Testis (tissue), 3 donors: ENCODE measurements around the gene KRTAP9-9. TPM values are rescaled to one million over a fixed set of nuclear protein-coding genes. Genes with fewer than 3 reads are reported as not detected.
"Not testable (repeated sequence)": the region's sequence is repeated elsewhere in the genome, so short reads cannot be mapped to it uniquely, and the experiment has no call there.

Experiments
- DNase-seq: peaks from one replicate; pipeline ENCODE4 v3.0.0-alpha.2; 2019
- H3K27ac ChIP-seq, 2 donors: fragments of 200-600 bp; sonication (generic); one replicate each; pipeline ENCODE4 v1.5.1; 2019
- H3K27me3 ChIP-seq: fragments of 200-600 bp; sonication (generic); one replicate; pipeline ENCODE4 v1.5.1; 2019
- H3K36me3 ChIP-seq: fragments of 200-600 bp; sonication (generic); one replicate; pipeline ENCODE4 v1.5.1; 2017; ENCODE audit warnings: low read depth; ENCODE audit errors: missing control alignments
- H3K4me1 ChIP-seq: fragments of 200-600 bp; sonication (generic); one replicate; pipeline ENCODE4 v1.5.1; 2019
- H3K4me3 ChIP-seq, 2 donors: fragments of 200-600 bp; sonication (generic); one replicate each; pipeline ENCODE4 v1.5.1; 2017 to 2019
- H3K9me3 ChIP-seq: fragments of 200-600 bp; sonication (generic); one replicate; pipeline ENCODE4 v1.5.1; 2017
- POLR2A ChIP-seq: fragments of 450-650 bp; IDR thresholded peaks from one replicate; pipeline ENCODE4 v1.6.1; 2017; ENCODE audit warnings: antibody characterized with exemption, mild to moderate bottlenecking, moderate library complexity
- WGBS, 2 donors: methylation state at CpG; one replicate each; pipeline ENCODE4 v1.1.5; 2018; 5-methylcytosine and 5-hydroxymethylcytosine counted together
- intact Hi-C: fragments of 100-400 bp; cut with DNase I; formaldehyde crosslinking; loops from one replicate; pipeline ENCODE4 v1.15.1; 2023; ENCODE audit warnings: low total_unique reads
- polyA plus RNA-seq: library from polyadenylated mRNA; stranded (reverse); fragments of 350-450 nt; fragmentation: Illumina TruSeq; extraction: RNeasy Lipid Tissue Mini Kit (QIAGEN cat#74804); gene quantifications from one replicate; pipeline ENCODE4 v1.2.3, GENCODE V29; 2014; ENCODE audit warnings: low read depth, low replicate concordance; ENCODE audit not compliant: insufficient read depth
- total RNA-seq, 2 donors: library from RNA; depleted of rRNA; stranded (reverse); fragments of >200 nt; gene quantifications; one replicate each; pipeline ENCODE4 v1.2.3, GENCODE V29; 2016
- TF ChIP-seq, protein P1 (sequence below), 3 experiments: fragments of 450-650 bp in 2 of 3; fragments of 200-600 bp in 1 of 3; sonication (generic) in 1 of 3; IDR thresholded peaks; one replicate each; pipeline ENCODE4 v1.5.1; 2016 to 2019; ENCODE audit warnings: antibody characterized with exemption in 3 of 3, mild to moderate bottlenecking in 2 of 3, moderate library complexity in 1 of 3

The KRTAP9-9 gene
- total and polyA plus RNA-seq, 3 donors from 2014 or later = not detected

DNA sequence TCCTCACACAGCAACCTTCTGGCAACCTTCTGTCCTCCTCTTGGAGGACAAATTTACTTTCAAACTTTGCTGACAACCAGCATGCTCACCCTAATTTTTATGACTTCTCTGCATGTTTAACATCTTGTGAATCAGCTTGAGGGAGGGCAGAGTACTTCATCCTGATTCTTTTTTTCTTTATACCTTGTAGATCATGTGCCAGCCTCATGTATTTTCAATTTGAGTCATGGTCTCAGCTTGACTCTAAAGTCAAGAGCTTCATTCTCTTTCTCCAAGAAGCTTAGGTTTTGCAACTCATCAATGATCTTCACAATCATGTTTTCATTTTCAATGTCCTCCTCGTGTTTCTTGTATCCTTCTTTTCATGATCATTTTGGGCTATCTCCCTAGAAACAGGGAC lies 16.7 kb downstream of the KRTAP9-9 start:
- no peaks in the 10 kb centered on the region for H3K4me1 ChIP-seq
- H3K4me3 ChIP-seq = no peak overlapping the region
- DNase-seq = no peak
- no CpG with 5 or more reads among the region's 1 CpG for WGBS, 2 donors
- H3K27me3 ChIP-seq = no peaks in the 10 kb centered on the region
- no peaks in the 10 kb centered on the region for H3K36me3 ChIP-seq
- no peaks in the 10 kb centered on the region for H3K9me3 ChIP-seq
- no peak for TF ChIP-seq POLR2A
- TF ChIP-seq, protein P1, sequence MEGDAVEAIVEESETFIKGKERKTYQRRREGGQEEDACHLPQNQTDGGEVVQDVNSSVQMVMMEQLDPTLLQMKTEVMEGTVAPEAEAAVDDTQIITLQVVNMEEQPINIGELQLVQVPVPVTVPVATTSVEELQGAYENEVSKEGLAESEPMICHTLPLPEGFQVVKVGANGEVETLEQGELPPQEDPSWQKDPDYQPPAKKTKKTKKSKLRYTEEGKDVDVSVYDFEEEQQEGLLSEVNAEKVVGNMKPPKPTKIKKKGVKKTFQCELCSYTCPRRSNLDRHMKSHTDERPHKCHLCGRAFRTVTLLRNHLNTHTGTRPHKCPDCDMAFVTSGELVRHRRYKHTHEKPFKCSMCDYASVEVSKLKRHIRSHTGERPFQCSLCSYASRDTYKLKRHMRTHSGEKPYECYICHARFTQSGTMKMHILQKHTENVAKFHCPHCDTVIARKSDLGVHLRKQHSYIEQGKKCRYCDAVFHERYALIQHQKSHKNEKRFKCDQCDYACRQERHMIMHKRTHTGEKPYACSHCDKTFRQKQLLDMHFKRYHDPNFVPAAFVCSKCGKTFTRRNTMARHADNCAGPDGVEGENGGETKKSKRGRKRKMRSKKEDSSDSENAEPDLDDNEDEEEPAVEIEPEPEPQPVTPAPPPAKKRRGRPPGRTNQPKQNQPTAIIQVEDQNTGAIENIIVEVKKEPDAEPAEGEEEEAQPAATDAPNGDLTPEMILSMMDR (IDR thresholded peaks at IDR 0.05) = no peak
- intact Hi-C loops = no loop called here
- no peak overlapping the region for H3K27ac ChIP-seq

DNA sequence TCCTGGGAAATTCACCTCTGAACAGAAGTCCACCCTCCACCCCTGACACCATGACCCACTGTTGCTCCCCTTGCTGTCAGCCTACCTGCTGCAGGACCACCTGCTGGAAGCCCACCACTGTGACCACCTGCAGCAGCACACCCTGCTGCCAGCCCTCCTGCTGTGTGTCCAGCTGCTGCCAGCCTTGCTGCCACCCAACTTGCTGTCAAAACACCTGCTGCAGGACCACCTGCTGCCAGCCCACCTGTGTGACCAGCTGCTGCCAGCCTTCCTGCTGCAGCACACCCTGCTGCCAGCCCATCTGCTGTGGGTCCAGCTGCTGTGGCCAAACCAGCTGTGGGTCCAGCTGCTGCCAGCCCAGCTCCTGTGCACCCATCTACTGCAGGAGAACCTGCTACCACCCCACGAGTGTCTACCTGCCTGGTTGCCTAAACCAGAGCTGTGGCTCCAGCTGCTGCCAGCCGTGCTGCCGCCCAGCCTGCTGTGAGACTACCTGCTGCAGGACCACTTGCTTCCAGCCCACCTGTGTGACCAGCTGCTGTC lies 20.5 kb downstream of the KRTAP9-9 start, which contains the start of gene KRTAP9-7:
KRTAP9-7 (plus strand) TSS at position 51 of the 543 bp plus-strand sequence; CDS start at position 51, 0 bp downstream.
- H3K27me3 ChIP-seq, H3K9me3 ChIP-seq, H3K27ac ChIP-seq, H3K4me3 ChIP-seq, H3K36me3 ChIP-seq, intact Hi-C loops, H3K4me1 ChIP-seq, DNase-seq: not testable (repeated sequence)
- WGBS, 2 donors = 80 to 100% methylated on average over 2 to 3 of the region's 3 CpGs

DNA sequence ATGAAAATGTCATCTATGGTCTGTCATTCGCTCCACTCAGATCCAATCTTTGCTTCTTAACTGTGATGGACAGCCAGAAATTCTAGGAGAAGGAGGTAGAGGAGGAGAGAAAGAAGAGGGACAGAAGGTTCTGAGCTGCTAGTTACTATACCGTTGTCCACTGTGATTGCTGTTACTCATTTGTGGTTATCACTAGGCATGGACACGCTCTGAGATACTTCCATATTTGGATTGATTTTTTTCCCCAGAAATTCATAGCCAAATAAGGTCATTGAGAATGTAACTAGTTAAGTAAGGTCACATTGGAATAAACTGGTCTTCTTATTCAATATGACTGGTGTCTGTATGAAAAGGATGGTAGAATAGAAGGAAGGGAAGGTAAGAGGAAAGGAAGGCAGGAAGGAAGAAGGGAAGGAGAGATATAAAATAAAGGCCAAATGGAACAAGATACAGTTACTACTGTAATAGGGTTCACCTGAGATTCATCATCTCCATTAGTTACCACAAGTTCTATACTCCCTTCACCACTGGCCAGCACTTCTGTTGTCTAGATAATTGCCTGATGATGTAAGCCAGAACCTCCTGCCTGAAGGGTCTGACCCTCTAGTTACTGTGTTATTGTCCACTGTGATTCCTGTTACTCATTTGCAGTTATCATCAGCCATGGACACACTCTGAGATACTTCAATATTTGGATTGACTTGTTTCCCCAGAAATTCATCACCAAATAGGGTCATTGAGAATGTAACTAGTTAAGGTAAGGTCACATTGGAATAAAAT lies 23.2 kb downstream of the KRTAP9-9 start:
- TF ChIP-seq POLR2A = no peak
- TF ChIP-seq, protein P1 (IDR thresholded peaks at IDR 0.05) = no peak
- Histone ChIP-seq H3K4me3 (no peak overlapping the region), H3K27me3 (no peaks in the 10 kb centered on the region), H3K9me3 (no peaks in the 10 kb centered on the region), H3K4me1 (no peaks in the 10 kb centered on the region), H3K36me3 (no peaks in the 10 kb centered on the region), H3K27ac (no peak overlapping the region)
- intact Hi-C loops = no loop called here
- no peak for DNase-seq
- 78 to 92% methylated on average over 3 of the region's 3 CpGs for WGBS, 2 donors

DNA sequence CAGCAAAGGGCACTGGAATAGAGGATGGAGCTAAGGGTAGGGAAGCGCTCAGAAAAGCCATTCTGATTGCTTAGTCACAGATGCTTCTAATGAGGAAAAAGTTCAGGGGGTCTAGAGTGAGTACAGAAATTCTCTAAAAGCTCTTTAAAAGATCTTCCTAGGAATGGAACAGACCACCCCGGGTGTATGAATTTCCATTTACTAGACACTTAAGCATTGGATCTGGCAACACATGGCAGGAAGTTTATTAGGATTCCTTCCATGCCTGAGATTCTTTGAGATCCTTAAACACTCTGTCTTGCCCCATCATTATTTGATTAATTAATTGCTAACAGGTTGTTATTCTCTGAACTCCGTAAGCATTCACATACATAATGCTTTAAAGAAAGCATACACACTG lies 28.9 kb downstream of the KRTAP9-9 start:
- no peak for DNase-seq
- Histone ChIP-seq H3K36me3 (no peaks in the 10 kb centered on the region), H3K9me3 (no peaks in the 10 kb centered on the region), H3K4me3 (no peak overlapping the region), H3K27me3 (no peaks in the 10 kb centered on the region), H3K27ac (no peak overlapping the region), H3K4me1 (no peaks in the 10 kb centered on the region)
- TF ChIP-seq POLR2A = no peak
- TF ChIP-seq, protein P1 (IDR thresholded peaks at IDR 0.05) = no peak
- WGBS, 2 donors = 53 to 57% methylated on average over 3 of the region's 3 CpGs
- intact Hi-C loops = no loop called here

DNA sequence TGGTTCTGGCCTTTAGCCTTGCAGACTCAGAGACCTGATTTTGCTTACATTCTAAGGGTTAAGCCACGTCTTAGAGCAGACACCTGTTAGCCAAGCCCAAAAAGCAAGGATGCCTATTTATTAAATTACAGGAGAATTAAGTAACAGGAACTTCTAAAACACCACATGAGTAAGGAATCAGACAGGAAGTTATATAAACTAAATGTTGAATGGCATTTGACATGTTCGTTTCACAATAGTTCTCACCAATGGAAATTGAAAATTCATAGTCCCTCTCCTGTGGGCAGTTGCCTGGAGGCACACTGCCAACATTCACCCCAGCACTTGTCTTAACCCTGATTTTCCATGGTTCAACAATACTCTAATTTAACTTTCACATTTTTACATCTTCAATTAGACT lies 29.4 kb downstream of the KRTAP9-9 start:
- no peak for DNase-seq
- Histone ChIP-seq H3K9me3 (no peaks in the 10 kb centered on the region), H3K36me3 (no peaks in the 10 kb centered on the region), H3K4me3 (no peak overlapping the region), H3K4me1 (no peaks in the 10 kb centered on the region), H3K27me3 (no peaks in the 10 kb centered on the region), H3K27ac (no peak overlapping the region)
- intact Hi-C loops = no loop called here
- TF ChIP-seq POLR2A = no peak
- TF ChIP-seq, protein P1 (IDR thresholded peaks at IDR 0.05) = no peak
- WGBS, 2 donors = 61 to 62% methylated on average over 2 of the region's 2 CpGs
